Stimulated activated CD8-positive, alpha-beta memory T cell treated with anti-CD3 and anti-CD28 coated beads, Interleukin-12 subunit alpha, Interleukin-12 subunit beta, amount 100 ng/mL, for 4 hours (primary cell): ENCODE data around the gene FMNL2.

Experiments used
- DNase-seq: peaks from one replicate; pipeline ENCODE4 v3.0.0-alpha.2; 2020; ENCODE audit warnings: low read depth

Gene FMNL2

DNA sequence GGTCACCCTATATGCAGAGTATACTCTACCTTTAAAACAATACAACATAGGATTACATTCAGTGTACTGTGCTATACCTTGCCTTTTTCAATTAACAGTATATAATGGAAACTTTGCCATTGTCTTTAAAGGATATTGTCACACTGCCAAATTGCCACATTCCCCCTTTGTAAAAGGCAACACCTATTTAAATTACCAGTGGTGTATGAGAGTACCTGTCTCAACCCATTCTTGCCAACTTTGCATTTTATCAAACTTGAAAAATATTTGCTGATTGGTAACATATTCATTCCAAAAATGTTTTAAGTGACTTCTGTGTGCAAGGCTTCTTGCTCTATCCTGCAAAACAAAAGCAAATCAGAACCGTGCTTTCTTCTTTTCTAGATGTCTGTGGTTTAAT lies 92.9 kb downstream of the FMNL2 start:
- no peak for DNase-seq

DNA sequence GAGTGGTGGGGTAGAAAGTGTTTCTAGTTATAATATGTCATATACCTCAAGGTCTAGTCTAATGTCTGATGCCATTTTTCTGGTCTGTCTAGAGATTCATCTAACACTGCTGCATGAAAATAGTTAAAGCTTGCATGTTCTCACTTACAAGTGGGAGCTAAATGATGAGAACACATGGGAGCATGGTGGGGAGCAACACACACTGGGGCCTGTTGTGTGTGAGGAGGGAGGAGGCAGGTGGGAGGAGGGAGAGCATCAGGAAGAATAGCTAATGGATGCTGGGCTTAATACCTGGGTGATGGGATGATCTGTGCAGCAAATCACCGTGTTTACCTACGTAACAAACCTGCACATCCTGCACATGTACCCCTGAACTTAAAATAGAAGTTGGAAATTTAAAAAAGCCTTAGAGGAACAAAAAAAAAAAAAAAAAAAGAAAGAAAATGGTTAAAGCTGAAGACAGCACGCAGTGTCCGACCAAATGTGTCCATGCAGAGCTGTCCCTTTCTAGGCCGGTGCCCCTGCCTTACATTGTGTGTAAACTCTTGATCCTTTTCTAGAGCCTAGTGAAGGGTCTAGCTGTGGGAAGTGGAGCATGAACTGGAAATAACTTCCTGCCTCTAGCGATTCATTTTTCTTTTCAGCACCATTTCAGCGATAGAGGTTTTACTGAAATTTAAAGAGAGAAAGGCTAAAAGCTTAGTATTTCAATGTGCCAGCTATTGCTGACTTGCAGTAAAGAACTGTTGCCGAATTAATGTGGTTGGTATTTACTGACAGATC lies 94.0 kb downstream of the FMNL2 start:
- DNase-seq, result no peak

DNA sequence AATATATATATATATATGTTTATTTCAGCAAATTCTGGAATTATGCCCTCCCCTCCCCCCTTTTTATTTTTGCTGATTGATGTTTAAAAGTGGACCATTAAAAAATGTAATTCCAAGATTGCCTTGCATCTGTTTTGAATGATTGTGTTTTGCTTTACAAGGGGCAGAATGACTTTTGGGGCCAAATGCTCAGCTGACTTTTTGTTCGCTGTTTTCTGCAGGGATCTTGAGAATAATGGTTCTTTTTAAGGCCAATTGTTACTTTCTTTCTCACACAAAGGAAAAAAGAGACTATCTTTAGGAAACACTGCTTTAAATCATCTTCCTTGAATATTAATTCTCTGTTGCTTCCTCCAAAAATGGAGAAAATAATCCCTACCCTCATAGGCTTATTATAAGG lies 95.9 kb downstream of the FMNL2 start:
- no peak for DNase-seq

DNA sequence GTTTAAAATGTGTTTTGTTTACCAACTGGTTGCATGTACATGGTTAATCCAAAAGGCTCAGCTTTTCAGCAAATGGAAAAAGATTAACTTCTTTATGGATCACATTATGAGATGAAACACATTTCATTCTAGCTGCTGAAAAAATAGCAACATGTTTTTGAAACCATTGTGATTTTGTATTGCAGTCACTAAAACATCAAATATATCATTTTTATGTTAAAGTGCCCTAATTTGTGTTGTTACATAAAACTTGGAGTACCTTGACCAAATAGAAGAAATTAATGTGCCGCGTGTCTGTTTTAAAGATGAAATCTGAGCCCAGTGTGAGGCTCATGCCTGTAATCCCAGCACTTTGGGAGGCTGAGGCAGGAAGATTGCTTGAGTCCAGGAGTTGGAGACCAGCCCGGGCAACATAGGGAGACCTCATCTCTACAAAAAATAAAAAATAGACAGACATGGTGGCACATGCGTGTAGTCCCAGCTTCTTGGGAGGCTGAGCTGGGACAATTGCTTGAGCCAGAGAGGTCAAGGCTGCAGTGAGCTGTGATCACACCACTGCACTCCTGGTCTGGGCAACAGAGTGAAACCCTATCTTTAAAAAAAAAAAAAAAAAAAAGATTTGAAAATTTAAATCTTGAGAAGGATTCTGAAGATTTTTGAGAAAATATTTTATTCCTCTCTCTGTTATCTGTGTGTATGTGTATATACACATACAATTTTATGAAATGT lies 96.6 kb downstream of the FMNL2 start:
- DNase-seq, result no peak

DNA sequence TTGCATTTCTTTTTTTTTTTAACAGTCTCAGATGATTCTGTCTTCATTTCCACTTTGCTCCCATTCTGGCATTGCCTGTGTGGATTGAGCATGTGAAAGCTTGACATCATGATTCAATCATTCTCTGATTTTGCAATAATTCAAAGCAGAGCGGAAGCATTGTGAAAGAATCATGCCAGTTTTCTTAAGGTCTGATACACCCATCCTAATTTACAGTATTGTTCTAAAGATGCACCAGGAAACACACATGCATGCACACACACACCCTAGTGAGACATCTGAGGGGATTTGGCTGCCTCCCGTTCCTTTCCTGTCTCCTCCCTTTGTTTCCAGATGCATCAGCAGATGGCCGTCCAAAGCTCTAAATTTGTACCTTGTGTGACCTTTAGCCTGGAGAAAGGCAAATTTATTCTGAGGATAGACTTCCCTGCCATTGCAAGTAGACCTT lies 97.3 kb downstream of the FMNL2 start:
- no peak for DNase-seq

DNA sequence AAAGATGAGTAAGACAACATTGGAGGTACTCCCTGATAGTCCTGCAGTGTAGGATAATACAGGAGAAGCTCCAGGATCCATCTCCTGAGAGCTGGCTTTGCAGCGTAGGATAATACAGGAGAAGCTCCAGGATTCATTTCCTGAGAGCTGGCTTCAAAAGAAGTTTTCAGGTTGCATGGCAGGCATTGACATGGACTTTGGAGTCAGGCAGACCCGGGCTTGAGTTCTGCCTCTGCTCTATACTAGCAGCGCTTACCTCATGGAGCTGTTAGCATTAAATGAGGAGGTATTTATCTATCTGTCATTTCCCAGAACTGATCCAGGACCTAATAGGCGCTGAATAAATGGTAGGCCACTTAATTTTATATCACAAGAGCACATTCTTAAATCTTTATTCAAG lies 97.8 kb downstream of the FMNL2 start:
- no peak for DNase-seq

DNA sequence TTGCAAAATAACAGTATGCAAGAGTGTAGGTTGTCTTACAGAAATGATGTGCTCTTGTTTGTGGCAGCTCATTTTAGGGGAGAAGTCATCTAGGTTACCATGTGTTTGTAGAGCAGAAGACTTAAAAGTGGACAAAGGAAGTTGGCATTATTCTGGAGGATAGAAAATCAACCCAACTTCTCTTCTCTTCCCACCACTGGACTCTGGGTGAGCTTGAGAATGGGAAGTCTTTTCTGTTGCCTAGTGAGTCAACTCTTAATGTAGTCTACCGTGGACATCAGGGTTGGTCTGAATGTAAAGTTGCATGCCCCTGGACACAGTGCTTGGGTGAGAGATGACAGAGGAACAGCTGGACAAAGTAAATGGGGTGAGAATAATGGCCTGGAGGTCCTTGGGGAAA lies 98.3 kb downstream of the FMNL2 start:
- no peak for DNase-seq

DNA sequence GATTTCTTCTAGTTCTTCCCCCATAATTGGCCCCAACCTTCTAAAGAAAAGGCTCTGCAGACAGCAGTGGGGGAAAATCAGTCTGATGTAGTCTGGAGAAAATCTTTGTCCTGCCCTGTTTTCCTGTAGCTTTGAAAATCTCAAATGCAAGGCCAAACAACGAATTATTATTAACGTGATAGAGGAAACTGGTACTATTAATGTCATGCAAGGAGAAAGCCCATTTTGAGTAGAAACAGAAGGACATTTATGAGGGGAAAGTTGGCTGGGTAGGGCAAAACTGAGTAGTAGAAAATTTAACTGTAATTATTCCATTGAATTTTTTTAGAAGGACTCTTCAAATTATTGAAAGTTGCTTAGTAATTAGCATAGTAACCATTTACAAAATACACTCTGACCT lies 98.8 kb downstream of the FMNL2 start:
- DNase-seq, result no peak

DNA sequence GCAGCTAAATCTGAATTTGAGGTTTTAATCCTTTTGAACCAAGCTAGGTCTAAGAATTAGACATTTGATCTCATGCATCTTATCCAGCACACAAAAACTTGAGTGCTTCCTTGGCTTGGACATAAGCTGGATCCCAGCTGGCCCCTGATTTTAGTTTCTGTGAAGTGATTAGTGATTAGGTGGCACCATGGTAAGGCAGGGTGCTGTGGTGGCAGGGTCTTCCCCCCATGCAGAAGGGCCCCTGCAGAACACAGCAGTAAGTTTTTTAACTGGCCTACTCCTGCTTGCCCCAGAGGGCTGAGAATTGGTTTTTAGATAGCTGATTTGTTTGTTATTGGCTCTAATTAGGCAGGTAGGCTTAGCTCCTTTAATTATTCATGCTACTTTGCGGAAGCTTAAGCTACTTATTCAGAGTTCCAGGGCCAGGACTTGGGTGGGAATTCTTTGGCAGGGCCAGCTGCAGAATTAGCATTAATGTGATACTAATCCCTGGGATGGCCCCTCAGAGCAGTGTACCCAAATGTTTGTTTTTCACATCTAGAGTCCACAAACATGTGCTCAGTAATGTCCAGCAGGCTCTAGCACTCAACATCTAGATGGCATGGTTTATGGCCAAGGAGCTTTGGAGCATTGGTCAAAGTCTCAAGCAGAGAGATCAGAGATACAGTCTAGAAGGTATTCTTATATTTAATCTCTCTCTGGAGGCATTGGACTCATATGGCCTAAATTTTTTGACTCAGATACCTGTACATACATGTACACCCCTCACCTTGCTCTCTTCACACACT lies 99.6 kb downstream of the FMNL2 start:
- DNase-seq, result no peak

DNA sequence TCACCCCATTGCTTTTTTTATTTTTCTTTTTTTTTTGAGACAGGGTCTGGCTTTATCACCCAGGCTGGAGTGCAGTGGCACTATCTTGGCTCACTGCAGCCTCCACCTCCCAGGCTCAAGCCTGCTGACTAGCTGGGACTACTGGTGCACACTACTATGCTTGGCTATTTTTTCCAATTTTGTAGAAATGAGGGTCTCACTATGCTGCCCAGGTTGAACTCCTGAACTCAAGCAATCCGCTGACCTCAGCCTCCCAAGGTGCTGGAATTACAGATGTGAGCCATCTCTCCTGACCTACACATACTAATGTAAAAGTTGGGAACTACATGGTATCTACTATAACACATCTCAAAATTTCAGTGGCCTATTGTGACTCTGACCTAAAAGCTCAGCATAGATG lies 101.2 kb downstream of the FMNL2 start:
- DNase-seq, result no peak

DNA sequence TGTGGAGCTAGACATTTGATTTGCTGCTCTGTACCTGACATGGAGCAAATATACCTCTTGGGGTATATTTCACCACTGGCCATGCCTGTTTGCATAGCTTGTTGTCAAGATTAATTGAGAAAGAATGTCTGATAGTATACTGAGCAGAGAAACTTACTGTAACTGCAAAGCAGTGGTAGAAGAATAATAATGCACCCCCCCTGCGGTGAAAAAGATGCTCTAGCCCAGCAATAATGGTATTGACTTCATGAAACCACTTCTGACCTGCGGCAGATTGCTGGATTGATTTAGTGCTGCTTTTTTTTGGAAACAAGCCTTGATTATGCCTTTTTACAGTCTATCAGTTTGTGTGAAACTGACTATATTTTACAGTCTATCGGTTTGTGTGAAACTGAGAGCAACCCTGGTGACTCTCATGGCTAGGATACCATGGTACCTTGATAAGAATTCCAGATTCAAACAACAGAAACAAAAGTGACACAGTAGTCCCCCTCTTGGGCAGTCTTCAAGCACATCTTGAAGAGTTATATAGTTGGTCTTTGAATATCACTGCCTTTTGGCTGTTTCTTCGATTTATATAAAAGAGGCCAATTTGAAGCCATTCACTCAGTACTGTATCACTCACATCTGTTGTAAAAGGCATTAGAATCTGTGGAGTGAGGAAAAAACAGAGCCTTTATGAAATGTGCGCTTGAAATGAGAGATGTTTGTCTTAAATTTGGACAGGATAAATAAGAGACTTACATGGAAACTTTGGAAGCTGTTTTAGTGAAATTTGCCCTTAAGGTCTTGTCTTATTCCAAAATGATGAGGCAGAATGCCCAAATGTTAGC lies 102.5 kb downstream of the FMNL2 start:
- no peak for DNase-seq

DNA sequence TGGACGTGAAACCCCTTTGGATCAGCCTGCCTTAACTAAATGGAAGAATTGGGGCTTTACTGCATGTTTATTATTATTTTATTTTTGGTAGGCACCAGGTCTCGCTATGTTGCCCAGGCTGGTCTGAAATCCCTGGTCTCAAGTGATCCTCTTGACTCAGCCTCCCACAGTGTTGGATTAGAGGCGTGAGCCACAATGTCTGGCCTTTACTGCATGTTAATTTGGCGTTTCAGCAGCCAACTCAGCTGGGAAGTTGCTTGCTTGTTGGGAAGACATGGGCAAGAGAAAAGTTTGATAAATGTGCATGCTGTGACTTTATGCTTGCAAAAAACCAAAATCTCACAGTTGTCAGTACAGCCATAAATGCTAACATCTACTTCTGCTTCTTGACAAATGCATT lies 105.1 kb downstream of the FMNL2 start:
- DNase-seq, result no peak

DNA sequence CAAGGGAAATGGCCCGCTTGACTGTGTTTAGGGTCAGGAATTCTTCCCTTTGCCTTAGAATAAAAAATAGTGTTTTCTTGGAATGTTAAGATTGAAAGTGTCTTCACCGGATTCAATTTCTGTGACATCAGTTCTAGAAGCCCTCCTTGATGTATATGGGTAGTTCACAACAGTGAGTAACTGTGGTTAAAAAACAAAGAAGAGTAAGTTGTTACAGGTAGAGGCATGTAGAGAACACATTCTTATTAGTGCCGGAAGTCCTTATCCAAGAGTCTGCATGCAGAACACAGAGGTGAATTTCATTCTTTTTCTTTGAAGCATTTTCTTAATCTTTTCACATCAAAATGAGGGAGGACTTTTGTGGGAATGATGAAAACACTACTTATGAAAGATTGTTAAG lies 105.5 kb downstream of the FMNL2 start:
- no peak for DNase-seq

DNA sequence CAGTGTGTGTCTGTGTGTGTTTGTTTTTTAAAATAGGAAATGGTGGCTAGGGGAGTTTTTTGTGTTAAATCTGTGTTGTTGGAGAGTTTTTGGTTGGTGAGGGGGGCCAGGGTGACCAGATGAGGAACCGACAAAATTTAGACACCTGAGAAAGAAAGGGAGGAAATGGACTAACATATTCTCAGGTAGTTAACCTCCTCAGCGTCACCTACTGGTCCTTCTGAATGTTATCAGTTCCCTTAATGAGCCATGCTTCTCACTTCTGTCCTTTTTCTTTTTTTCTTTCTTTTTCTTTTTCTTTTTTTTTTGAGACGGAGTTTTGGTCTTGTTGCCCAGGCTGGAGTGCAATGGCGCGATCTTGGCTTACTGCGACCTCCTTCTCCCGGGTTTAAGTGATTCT lies 107.0 kb downstream of the FMNL2 start:
- no peak for DNase-seq

DNA sequence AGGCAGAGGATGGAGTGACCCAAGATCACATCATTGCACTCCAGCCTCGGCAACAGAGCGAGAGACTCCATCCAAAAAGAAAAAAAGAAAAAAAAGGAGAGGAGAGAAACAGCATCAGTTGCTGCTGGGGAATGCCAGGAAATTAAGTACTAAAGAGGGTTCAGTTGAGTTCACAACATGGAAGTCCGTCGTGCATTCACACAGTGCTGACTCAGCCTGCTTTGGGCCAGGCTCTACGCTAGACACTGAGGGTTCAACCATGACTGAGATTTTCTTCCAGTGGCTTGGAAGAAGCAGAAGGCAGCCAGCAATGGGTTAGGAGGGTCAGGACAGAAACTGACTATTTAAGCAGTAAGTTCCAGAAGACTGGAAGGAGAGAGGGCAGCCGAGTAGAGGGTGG lies 108.8 kb downstream of the FMNL2 start:
- DNase-seq, result no peak

DNA sequence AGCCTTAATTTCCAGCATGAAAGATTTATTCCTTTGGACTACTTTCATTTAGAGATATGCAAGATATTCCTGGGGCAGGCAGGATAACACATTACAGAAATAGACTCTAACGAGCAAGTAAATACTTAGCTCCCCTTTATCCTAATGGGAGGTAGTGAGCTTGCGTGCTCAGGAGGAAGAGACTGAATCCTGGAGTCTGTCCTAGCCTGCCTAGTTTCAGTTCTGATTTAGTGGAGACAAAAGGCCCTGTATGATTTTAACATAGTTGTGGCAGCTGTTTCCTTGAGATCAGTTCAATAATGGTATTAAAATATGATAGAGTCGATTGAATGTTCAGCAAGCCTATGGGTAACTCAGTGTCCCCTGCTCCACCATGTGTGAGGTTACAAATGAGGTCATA lies 109.5 kb downstream of the FMNL2 start:
- DNase-seq, result no peak

DNA sequence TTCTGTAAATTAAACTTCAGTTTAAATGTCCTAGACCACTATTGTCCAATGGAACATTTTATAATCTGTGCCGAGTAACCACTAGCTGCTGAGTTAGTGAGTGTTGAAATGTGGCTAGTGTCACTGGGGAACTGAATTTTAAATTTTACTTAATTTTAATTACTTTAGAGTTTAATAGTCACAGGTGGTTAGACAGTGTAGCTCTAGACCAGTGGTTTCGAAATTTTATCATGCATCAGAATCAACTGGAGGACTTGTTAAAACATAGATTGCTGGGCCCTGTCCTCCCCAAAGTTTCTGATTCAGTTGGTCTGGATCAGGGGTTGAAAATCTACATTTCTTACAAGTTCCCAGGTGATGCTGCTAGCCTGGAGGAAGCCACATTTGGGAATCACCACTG lies 110.4 kb downstream of the FMNL2 start:
- no peak for DNase-seq

DNA sequence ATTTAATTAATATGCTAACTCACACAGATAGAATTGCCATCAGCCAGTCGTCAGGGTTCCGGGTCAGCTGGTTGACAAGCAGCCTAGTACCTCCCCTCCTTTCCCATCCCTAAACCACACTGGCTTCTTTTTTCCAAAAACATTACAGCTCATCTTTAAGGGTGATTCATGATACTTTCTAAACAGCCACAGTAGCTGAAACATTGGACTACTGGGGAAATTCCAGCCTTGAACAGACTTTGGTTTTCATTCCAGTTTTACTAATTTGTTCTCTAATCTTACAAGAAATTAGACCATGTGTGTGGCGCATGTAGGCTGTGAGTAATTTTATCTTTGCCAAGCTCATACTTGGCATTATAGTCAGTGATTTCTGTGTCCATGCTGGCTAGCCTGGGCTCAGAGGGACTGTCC lies 110.8 kb downstream of the FMNL2 start:
- no peak for DNase-seq

DNA sequence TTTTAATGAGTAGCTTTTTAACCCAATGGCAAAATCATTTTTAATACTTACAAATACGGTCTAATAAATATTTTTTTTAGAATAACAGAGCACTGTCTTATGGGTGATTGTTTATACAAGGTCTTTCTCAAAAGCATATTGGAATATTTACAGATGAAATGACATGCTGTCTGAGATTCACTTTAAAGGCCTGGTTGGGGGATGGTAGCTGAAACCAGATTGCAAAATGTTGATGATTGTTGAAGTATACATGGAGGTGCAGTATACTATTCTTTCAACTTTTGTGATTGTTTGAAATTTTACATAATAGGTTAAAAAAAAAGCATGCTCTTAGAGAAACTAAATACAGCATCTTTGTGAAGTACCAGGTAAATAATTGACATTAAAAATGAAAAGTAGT lies 111.2 kb downstream of the FMNL2 start:
- DNase-seq, result no peak

DNA sequence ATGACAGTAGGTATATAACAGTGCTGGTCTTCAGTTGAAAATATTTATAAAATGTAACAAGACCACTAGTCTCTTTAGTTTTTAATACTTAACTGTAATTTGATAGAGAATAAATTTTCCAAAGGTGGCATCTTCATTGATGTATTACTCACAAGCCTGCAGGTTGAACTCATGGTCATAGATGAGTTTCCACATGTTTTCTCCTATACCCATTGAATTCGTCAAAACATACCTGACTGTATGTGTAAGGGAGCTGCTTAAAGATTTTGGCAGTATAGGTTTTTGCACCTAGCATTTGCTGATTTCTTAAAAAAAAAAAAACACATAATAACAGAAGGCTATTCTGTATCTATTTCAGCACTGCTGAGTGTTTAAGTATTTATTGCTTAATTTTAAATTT lies 112.9 kb downstream of the FMNL2 start:
- DNase-seq, result no peak

DNA sequence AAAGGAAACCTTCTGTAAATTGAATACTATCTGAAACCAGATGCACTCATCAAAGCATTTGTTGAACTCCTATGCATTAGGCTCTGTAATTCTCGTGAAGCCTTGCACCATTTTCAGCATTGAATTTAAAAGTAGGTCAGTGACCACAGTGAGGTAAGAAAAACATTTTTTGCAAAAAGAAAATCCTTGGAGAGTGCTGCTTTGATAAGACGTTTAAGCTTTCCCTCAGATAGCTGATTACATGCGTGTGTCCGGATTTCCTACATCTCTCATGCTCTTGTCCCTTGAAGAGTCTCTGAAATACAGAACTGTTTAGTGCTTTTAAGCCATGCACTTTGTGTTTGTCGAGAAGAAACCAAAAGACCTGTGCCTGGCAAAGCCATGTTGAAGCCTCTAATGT lies 113.6 kb downstream of the FMNL2 start:
- DNase-seq, result no peak

DNA sequence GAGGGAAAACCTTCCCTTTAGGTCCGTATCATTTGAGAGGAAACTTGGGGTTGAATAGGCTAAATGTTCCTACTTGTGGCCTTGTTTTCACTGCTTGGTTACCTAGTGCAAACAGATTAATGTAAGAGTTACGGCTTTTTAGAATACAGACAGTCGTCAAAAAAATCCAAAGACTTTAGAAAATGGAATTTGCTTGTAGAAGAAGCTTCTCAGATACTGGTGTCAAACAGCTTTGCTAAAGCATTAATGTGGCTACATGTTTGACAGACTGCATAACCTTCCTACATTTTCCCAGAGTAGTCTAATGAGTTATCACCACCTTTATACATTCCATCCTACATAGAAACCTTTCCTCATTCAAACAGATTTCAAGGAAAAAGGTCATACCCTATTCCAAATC lies 114.6 kb downstream of the FMNL2 start:
- DNase-seq, result no peak
